ENCODE results near the gene CIAO2B. TPM values are rescaled to one million over a fixed set of nuclear protein-coding genes. Genes with fewer than 3 reads are reported as not detected.

The CIAO2B gene
- total RNA-seq, 1 experiment from 2014 or later = 59.7 TPM

DNA sequence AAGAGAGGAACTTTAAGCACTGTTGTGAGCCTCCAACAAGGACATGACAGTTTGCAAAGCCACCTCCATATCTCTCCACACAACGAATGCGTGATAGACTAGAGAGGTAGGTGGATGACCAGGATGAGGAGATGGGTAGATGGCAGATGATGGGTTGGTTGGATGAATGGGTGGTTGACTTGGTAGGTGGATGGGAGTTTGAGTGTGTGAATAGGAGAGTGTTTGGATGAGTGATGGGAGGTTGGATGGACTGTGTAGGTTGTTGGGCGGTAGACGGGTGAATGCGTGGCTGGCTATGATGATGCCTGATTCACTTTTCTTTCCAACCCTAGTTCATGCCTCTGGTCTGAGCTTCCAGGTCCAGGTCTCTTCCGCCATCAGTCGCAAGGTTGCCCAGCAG is 19.7 kb downstream of the CIAO2B start (continued):
- TF ChIP-seq TCF7 (CRISPR knock-in tag; IDR thresholded peaks at IDR 0.05; ENCODE audit: low read depth) = no peak
- TF ChIP-seq ZNF281 (CRISPR knock-in tag; IDR thresholded peaks at IDR 0.05) = no peak
- no peak for TF ChIP-seq GRHL2 (CRISPR knock-in tag; IDR thresholded peaks at IDR 0.05; ENCODE audit: insufficient replicate concordance, severe bottlenecking)

GRCh38 chr16:66913711-66914110 is 20.5 kb downstream of the CIAO2B start:
- Mint-ChIP-seq H3K4me1 (no peaks in the 10 kb centered on the region), H3K4me3 (no peak overlapping the region), H3K9me3 (no peaks in the 10 kb centered on the region), H3K27ac (no peak overlapping the region), H3K36me3 (no peaks in the 10 kb centered on the region), H3K27me3 (ENCODE audit: low read depth) (peaks cover 3% of the 10 kb centered on the region)
- no peak for ATAC-seq
- no peak for TF ChIP-seq IRF2 (CRISPR knock-in tag; IDR thresholded peaks at IDR 0.05; ENCODE audit: borderline replicate concordance, low read depth)
- TF ChIP-seq NR1H2 (CRISPR knock-in tag; IDR thresholded peaks at IDR 0.05) = no peak
- no peak for TF ChIP-seq SMAD3 (CRISPR knock-in tag; IDR thresholded peaks at IDR 0.05; ENCODE audit: borderline replicate concordance)
- no peak for TF ChIP-seq NR3C1 (CRISPR knock-in tag; conservative IDR thresholded peaks at IDR 0.05; ENCODE audit: low read depth)
- no peak for TF ChIP-seq RORB (CRISPR knock-in tag; IDR thresholded peaks at IDR 0.05)
- TF ChIP-seq, protein P1, sequence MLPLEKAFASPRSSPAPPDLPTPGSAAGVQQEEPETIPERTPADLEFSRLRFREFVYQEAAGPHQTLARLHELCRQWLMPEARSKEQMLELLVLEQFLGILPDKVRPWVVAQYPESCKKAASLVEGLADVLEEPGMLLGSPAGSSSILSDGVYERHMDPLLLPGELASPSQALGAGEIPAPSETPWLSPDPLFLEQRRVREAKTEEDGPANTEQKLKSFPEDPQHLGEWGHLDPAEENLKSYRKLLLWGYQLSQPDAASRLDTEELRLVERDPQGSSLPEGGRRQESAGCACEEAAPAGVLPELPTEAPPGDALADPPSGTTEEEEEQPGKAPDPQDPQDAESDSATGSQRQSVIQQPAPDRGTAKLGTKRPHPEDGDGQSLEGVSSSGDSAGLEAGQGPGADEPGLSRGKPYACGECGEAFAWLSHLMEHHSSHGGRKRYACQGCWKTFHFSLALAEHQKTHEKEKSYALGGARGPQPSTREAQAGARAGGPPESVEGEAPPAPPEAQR (CRISPR knock-in tag; IDR thresholded peaks at IDR 0.05) = no peak
- TF ChIP-seq, protein P2, sequence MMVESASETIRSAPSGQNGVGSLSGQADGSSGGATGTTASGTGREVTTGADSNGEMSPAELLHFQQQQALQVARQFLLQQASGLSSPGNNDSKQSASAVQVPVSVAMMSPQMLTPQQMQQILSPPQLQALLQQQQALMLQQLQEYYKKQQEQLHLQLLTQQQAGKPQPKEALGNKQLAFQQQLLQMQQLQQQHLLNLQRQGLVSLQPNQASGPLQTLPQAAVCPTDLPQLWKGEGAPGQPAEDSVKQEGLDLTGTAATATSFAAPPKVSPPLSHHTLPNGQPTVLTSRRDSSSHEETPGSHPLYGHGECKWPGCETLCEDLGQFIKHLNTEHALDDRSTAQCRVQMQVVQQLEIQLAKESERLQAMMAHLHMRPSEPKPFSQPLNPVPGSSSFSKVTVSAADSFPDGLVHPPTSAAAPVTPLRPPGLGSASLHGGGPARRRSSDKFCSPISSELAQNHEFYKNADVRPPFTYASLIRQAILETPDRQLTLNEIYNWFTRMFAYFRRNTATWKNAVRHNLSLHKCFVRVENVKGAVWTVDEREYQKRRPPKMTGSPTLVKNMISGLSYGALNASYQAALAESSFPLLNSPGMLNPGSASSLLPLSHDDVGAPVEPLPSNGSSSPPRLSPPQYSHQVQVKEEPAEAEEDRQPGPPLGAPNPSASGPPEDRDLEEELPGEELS (CRISPR knock-in tag; IDR thresholded peaks at IDR 0.05) = no peak
- TF ChIP-seq RELA (CRISPR knock-in tag; IDR thresholded peaks at IDR 0.05; ENCODE audit: borderline replicate concordance) = no peak
- TF ChIP-seq ZNF281 (CRISPR knock-in tag; IDR thresholded peaks at IDR 0.05) = no peak
- TF ChIP-seq PRRX2 (CRISPR knock-in tag; IDR thresholded peaks at IDR 0.05) = no peak
- no peak for TF ChIP-seq ZNF671 (CRISPR knock-in tag; IDR thresholded peaks at IDR 0.05)
- no peak for DNase-seq (ENCODE audit: low spot score)
- ChIA-PET POLR2A (no interaction called here), CTCF (interaction anchor here (0.8 to 4.8 kb wide), 8 partner anchors 11 to 104 kb away, joined by 3 to 53 read pairs (median 4); partner anchors contain the start of gene RRAD)

GRCh38 chr16:66913081-66913480 is 21.1 kb downstream of the CIAO2B start:
- H3K4me1 Mint-ChIP-seq = no peaks in the 10 kb centered on the region
- no peaks in the 10 kb centered on the region for H3K9me3 Mint-ChIP-seq
- DNase-seq (ENCODE audit: low spot score) = peak; percentile 66
- ChIA-PET CTCF (interaction anchor here (0.7 to 4.8 kb wide), 12 partner anchors 10 to 293 kb away, joined by 3 to 53 read pairs (median 4); partner anchors contain the start of genes NAE1 and RRAD), POLR2A (no interaction called here)
- 0 out of 2 replicates have a peak, but pooled peaks have one; percentile 28 for TF ChIP-seq FOXP1 (CRISPR knock-in tag; IDR thresholded peaks at IDR 0.05; ENCODE audit: borderline replicate concordance)
- no peak for TF ChIP-seq ELF4 (CRISPR knock-in tag; IDR thresholded peaks at IDR 0.05; ENCODE audit: low read depth)
- TF ChIP-seq ZNF138 (CRISPR knock-in tag; conservative IDR thresholded peaks at IDR 0.05) = no peak
- 0 out of 2 replicates have a peak, but pooled peaks have one; percentile 50 for TF ChIP-seq KAT7 (CRISPR knock-in tag; IDR thresholded peaks at IDR 0.05; ENCODE audit: borderline replicate concordance)
- TF ChIP-seq ZNF396 (CRISPR knock-in tag; IDR thresholded peaks at IDR 0.05; ENCODE audit: borderline replicate concordance) = no peak
- no peak for TF ChIP-seq CBFB (CRISPR knock-in tag; IDR thresholded peaks at IDR 0.05; ENCODE audit: low read depth)
- peak; percentile 90 for ATAC-seq
- H3K27ac Mint-ChIP-seq = no peak overlapping the region
- no peaks in the 10 kb centered on the region for H3K36me3 Mint-ChIP-seq
- no peak overlapping the region for H3K4me3 Mint-ChIP-seq
- peaks cover 8% of the 10 kb centered on the region for H3K27me3 Mint-ChIP-seq (ENCODE audit: low read depth)
